Caco-2 (cell line): ENCODE measurements around the gene EIF3C. TPM values are rescaled to one million over a fixed set of nuclear protein-coding genes. Genes with fewer than 3 reads are reported as not detected.
"Not testable (repeated sequence)": the region's sequence is repeated elsewhere in the genome, so short reads cannot be mapped to it uniquely, and the experiment has no call there.

Source experiments
- BruUV-seq: library from RNA; stranded (reverse); fragments of 400-500 nt; replicated peaks from 2 replicates; lab custom pipeline; 2021; lab: Mats Ljungman, UMichigan
- CTCF ChIA-PET: fragments of 300-600 bp; sonication (Branson Sonifier 250); formaldehyde crosslinking; loops from one replicate; lab custom pipeline; 2022; ENCODE audit warnings: antibody characterized with exemption; lab: Charles Lee
- POLR2A ChIA-PET: fragments of 300-600 bp; sonication (Branson Sonifier 250); formaldehyde crosslinking; loops from one replicate; lab custom pipeline; 2022; ENCODE audit warnings: antibody characterized with exemption; lab: Charles Lee
- DNase-seq, 2 experiments: peaks; one replicate each; pipeline versions ENCODE4 v3.0.0 to v3.0.0-alpha.2; 2020 to 2022
- H3K27me3 ChIP-seq: replicated peaks from 2 replicates; pipeline ENCODE4 v1.6.0; 2011; ENCODE audit warnings: low read length; ENCODE audit not compliant: control insufficient read depth, insufficient read depth
- H3K36me3 ChIP-seq: 2 replicates; pipeline ENCODE4 v1.5.1; 2011; ENCODE audit warnings: low read length; ENCODE audit not compliant: control insufficient read depth, insufficient read depth
- H3K4me1 ChIP-seq: fragments of 250-450 bp; sonication (Bioruptor Pico); 2 replicates; pipeline ENCODE4 v1.5.1; 2020; ENCODE audit warnings: mild to moderate bottlenecking
- H3K4me3 ChIP-seq: 2 replicates; pipeline ENCODE4 v1.5.1; 2011; ENCODE audit warnings: low read depth, mild to moderate bottlenecking, control low read depth, low read length
- H3K9me3 ChIP-seq: fragments of 250-450 bp; sonication (Bioruptor Pico); 2 replicates; pipeline ENCODE4 v1.5.1; 2020; ENCODE audit warnings: mild to moderate bottlenecking, moderate library complexity
- H3K27ac Mint-ChIP-seq: one replicate; pipeline ENCODE4 v1.8.0; 2022; ENCODE audit warnings: mixed read lengths; ENCODE audit not compliant: unreplicated experiment
- H3K27me3 Mint-ChIP-seq: one replicate; pipeline ENCODE4 v1.8.0; 2022; ENCODE audit warnings: mixed read lengths; ENCODE audit not compliant: insufficient read depth, unreplicated experiment
- H3K36me3 Mint-ChIP-seq: one replicate; pipeline ENCODE4 v1.8.0; 2022; ENCODE audit warnings: mild to moderate bottlenecking, mixed read lengths; ENCODE audit not compliant: insufficient read depth, unreplicated experiment
- H3K4me1 Mint-ChIP-seq: one replicate; pipeline ENCODE4 v1.8.0; 2022; ENCODE audit warnings: low read depth, mixed read lengths; ENCODE audit not compliant: unreplicated experiment
- H3K4me3 Mint-ChIP-seq: one replicate; pipeline ENCODE4 v1.8.0; 2022; ENCODE audit warnings: mild to moderate bottlenecking, moderate library complexity, mixed read lengths; ENCODE audit not compliant: unreplicated experiment
- H3K9me3 Mint-ChIP-seq: one replicate; pipeline ENCODE4 v1.8.0; 2022; ENCODE audit warnings: mixed read lengths; ENCODE audit not compliant: unreplicated experiment
- intact Hi-C: fragments of 100-400 bp; cut with micrococcal nuclease; formaldehyde crosslinking; loops from one replicate; pipeline ENCODE4 v1.10.0; 2022; ENCODE audit not compliant: unreplicated experiment
- total RNA-seq: library from RNA; stranded (reverse); gene quantifications from 2 replicates; pipeline ENCODE4 v1.2.3, GENCODE V29; 2022

Gene EIF3C
- total RNA-seq, 1 experiment from 2014 or later, result 777 TPM

DNA sequence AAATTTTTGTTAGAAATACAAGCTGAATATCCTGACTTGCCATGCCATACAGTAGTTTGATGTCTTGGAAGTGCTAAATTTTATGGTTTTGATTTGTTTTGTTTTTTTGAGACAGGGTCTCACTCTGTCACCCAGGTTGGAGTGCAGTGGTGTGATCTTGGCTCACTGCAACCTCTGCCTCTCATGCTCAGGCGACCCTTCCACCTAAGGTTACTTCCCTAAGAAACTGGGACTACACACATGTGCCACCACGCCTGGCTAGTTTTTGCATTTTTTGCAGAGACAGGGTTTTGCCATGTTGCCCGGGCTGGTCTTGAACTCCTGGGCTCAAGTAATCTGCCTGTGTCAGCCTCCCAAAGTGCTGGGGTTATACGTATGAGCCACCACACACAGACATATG, 19.5 kb upstream of the EIF3C start:
- DNase-seq, H3K36me3 Mint-ChIP-seq, H3K27me3 ChIP-seq, H3K4me3 ChIP-seq, BruUV-seq, H3K4me3 Mint-ChIP-seq, H3K27ac Mint-ChIP-seq, H3K36me3 ChIP-seq, H3K4me1 Mint-ChIP-seq, H3K27me3 Mint-ChIP-seq, H3K9me3 Mint-ChIP-seq, POLR2A ChIA-PET, intact Hi-C loops, H3K4me1 ChIP-seq, H3K9me3 ChIP-seq, CTCF ChIA-PET: not testable (repeated sequence)

DNA sequence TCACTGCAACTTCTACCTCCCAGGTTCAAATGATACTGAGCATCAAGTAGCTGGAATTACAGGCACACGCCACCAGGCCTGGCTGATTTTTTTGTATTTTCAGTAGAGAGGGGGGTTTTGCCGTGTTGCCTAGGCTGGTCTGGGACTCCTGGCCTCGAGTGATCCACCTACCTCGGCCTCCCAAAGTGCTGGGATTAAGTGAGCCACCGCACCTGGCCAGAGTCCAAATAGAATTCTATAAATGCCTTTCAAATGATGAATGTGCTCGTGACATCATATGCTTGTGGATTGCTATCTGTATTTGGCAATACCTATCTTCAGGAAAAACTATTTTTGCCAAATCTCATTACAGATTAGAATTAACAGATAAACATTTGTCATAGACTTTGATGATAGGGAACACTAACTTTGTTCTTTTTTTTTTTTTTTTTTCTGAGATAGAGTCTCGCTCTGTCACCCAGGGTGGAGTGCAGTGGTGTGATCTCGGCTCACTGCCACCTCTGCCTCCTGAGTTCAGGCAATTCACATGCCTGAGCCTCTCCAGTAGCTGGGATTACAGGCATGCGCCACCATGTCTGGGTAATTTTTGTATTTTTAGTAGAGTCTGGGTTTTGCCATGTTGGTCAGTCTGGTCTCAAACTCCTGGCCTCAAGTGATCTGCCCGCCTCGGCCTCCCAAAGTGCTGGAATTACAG, 17.9 kb upstream of the EIF3C start:
- H3K4me3 ChIP-seq, CTCF ChIA-PET, H3K27me3 ChIP-seq, H3K27ac Mint-ChIP-seq, DNase-seq, intact Hi-C loops, H3K36me3 ChIP-seq, H3K27me3 Mint-ChIP-seq, H3K9me3 Mint-ChIP-seq, H3K4me1 Mint-ChIP-seq, H3K9me3 ChIP-seq, H3K36me3 Mint-ChIP-seq, POLR2A ChIA-PET, H3K4me1 ChIP-seq, H3K4me3 Mint-ChIP-seq, BruUV-seq: not testable (repeated sequence)

DNA sequence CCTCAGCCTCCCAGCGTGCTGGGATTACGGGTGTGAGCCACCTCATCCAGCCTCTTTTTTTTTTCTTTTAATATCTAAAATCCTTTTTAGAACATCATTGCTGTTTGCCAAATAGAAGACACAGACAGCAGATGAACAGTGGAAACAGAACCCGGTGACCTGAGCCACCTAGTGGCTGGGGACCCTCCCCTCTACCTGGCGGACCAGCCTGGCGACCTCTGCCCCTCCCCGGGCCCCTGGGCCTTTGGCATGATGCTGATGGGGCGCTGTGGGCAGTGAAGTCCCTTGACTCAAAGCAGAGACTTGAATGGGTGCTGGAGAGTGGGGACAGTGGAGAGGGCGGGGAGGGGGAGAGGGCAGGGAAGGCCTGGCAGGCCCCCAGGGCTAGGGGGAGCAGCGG, 11.5 kb upstream of the EIF3C start:
- DNase-seq, H3K4me1 Mint-ChIP-seq, H3K4me1 ChIP-seq, H3K4me3 ChIP-seq, POLR2A ChIA-PET, H3K27me3 ChIP-seq, H3K4me3 Mint-ChIP-seq, H3K36me3 ChIP-seq, BruUV-seq, H3K9me3 Mint-ChIP-seq, H3K27me3 Mint-ChIP-seq, H3K27ac Mint-ChIP-seq, intact Hi-C loops, H3K36me3 Mint-ChIP-seq, H3K9me3 ChIP-seq, CTCF ChIA-PET: not testable (repeated sequence)

DNA sequence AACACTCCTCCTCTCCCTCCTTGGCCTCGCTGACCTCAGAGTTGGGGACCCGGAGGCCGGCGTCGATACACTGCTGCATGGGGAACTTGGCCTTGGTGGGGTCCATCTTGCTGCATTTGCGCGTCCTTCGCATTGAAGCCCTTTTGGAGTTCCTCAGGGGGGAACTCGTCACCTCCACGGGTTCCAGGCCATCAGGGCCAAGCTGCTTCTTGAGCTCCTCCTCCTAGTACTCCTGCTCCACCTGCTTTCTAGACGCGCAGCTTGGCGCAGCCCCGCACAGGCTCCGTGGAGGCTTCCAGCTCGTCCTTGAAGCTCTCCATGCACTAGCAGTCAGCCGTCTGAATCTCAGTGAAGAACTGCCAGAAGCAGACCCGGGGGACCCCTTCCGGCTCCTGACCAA, 10.9 kb upstream of the EIF3C start:
- H3K9me3 Mint-ChIP-seq, intact Hi-C loops, BruUV-seq, H3K9me3 ChIP-seq, H3K4me3 ChIP-seq, CTCF ChIA-PET, H3K4me3 Mint-ChIP-seq, H3K36me3 ChIP-seq, H3K4me1 Mint-ChIP-seq, DNase-seq, H3K27me3 ChIP-seq, H3K36me3 Mint-ChIP-seq, POLR2A ChIA-PET, H3K4me1 ChIP-seq, H3K27ac Mint-ChIP-seq, H3K27me3 Mint-ChIP-seq: not testable (repeated sequence)

- not testable (repeated sequence) for H3K4me1 Mint-ChIP-seq
These were observed 9.9 kb upstream of the EIF3C start for GRCh38 chr16:28701384-28701783.

GRCh38 chr16:28704246-28704645, 7.0 kb upstream of the EIF3C start:
- H3K9me3 Mint-ChIP-seq, result not testable (repeated sequence)

More at GRCh38 chr16:28701384-28701783, 9.9 kb upstream of the EIF3C start:
- CTCF ChIA-PET, H3K36me3 Mint-ChIP-seq, BruUV-seq, H3K4me3 Mint-ChIP-seq, DNase-seq, H3K36me3 ChIP-seq, H3K27ac Mint-ChIP-seq, H3K27me3 ChIP-seq, H3K27me3 Mint-ChIP-seq, POLR2A ChIA-PET, H3K9me3 Mint-ChIP-seq, intact Hi-C loops, H3K4me1 ChIP-seq, H3K9me3 ChIP-seq, H3K4me3 ChIP-seq: not testable (repeated sequence)

DNA sequence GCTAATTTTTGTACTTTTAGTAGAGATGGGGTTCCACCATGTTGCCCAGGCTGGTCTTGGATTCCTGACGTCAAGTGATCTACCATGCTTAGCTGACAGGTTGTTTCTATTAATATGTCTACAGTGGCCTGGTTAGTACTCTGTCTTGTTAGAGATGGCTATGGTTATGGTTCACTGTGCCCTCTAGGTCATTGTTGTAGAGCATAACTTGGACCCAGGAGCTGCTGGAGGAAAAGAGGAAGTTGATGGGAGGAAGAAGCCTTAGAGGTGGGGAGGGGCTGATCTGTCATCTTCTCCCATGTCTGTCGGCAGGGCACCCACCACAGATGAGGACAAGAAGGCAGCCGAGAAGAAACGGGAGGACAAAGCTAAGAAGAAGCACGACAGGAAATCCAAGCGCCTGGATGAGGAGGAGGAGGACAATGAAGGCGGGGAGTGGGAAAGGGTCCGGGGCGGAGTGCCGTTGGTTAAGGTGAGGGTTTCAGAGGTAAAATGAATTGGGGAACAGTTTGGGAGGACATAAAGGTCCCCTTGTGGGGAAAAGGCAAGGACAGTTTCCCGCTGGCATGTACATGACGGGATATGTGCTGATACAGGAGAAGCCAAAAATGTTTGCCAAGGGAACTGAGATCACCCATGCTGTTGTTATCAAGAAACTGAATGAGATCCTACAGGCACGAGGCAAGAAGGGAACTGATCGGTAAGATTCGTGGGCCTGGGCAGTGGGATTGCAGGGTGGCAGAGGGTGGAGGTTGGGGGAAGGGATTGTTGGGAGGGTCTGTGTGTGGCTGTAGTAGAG, 11.8 kb downstream of the EIF3C start:
- BruUV-seq, CTCF ChIA-PET, H3K4me1 ChIP-seq, H3K36me3 ChIP-seq, H3K27me3 Mint-ChIP-seq, intact Hi-C loops, H3K9me3 ChIP-seq, DNase-seq, H3K36me3 Mint-ChIP-seq, H3K4me3 ChIP-seq, POLR2A ChIA-PET, H3K9me3 Mint-ChIP-seq, H3K4me1 Mint-ChIP-seq, H3K27ac Mint-ChIP-seq, H3K4me3 Mint-ChIP-seq, H3K27me3 ChIP-seq: not testable (repeated sequence)

More at GRCh38 chr16:28704246-28704645, 7.0 kb upstream of the EIF3C start:
- H3K27me3 Mint-ChIP-seq, DNase-seq, H3K27ac Mint-ChIP-seq, H3K4me3 ChIP-seq, H3K4me3 Mint-ChIP-seq, intact Hi-C loops, H3K4me1 ChIP-seq, CTCF ChIA-PET, H3K4me1 Mint-ChIP-seq, H3K9me3 ChIP-seq, BruUV-seq, H3K27me3 ChIP-seq, POLR2A ChIA-PET, H3K36me3 Mint-ChIP-seq, H3K36me3 ChIP-seq: not testable (repeated sequence)
